K562 (cell line): ENCODE data around the gene VPS35L. TPM values are rescaled to one million over a fixed set of nuclear protein-coding genes. Genes with fewer than 3 reads are reported as not detected.
A peak's percentile ranks its signal among the peaks of the same experiment; 100 is the strongest.

Experiments used
- ARID1B ChIP-seq: fragments of 450-650 bp; IDR thresholded peaks from 2 replicates; pipeline ENCODE4 v1.6.1; 2016; ENCODE audit warnings: antibody characterized with exemption, mild to moderate bottlenecking, inconsistent platforms
- BMI1 ChIP-seq: fragments of 150-350 bp; IDR thresholded peaks from 2 replicates; pipeline ENCODE4 v1.6.1; 2014; ENCODE audit warnings: low read length
- ETV5 ChIP-seq: sonication (generic); formaldehyde crosslinking; IDR thresholded peaks from 2 replicates; pipeline ENCODE4 v1.4.0; 2020; ENCODE audit warnings: low read depth, mild to moderate bottlenecking, missing genetic modification reagents
- FOXJ2 ChIP-seq: fragments of 200-800 bp; sonication (Bioruptor generic); IDR thresholded peaks from 2 replicates; pipeline ENCODE4 v1.6.1; 2016; ENCODE audit warnings: missing genetic modification characterization, missing compliant biosample characterization
- FOXK2 ChIP-seq, 2 experiments: fragments of 450-650 bp; IDR thresholded peaks in 1 of 2; conservative IDR thresholded peaks in 1 of 2; 2 replicates each; pipeline ENCODE4 v1.6.1; 2016; ENCODE audit warnings: low read depth in 2 of 2, mild to moderate bottlenecking in 1 of 2
- HMG20A ChIP-seq: fragments of 450-650 bp; formaldehyde crosslinking; conservative IDR thresholded peaks from 2 replicates; pipeline ENCODE4 v1.4.0; 2020; ENCODE audit warnings: mild to moderate bottlenecking, mixed read lengths
- JUN ChIP-seq, 2 experiments: sonication (generic) in 1 of 2; formaldehyde crosslinking in 1 of 2; IDR thresholded peaks; 2 replicates each; pipeline versions ENCODE4 v1.6.1 to v1.8.0; 2012 to 2022; ENCODE audit warnings: borderline replicate concordance in 2 of 2, mild to moderate bottlenecking in 2 of 2, improper control_type of control experiment in 1 of 2, low read depth in 1 of 2, low read length in 1 of 2, missing genetic modification reagents in 1 of 2
- MTA1 ChIP-seq: fragments of 450-650 bp; IDR thresholded peaks from 2 replicates; pipeline ENCODE4 v1.6.1; 2017; ENCODE audit warnings: borderline replicate concordance
- MXI1 ChIP-seq: IDR thresholded peaks from 2 replicates; pipeline ENCODE4 v1.6.1; 2011; ENCODE audit warnings: low read depth, mild to moderate bottlenecking, improper control_type of control experiment, low read length
- OTX1 ChIP-seq: fragments of 450-650 bp; formaldehyde crosslinking; IDR thresholded peaks from 2 replicates; pipeline ENCODE4 v1.4.0; 2022; ENCODE audit warnings: mild to moderate bottlenecking
- PCBP2 ChIP-seq: fragments of 200-400 bp; formaldehyde crosslinking; IDR thresholded peaks from 2 replicates; pipeline ENCODE4 v1.6.1; 2018; ENCODE audit warnings: low read length, low read depth, mild to moderate bottlenecking, moderate library complexity; ENCODE audit not compliant: poor library complexity, severe bottlenecking
- PHB2 ChIP-seq: fragments of 450-650 bp; IDR thresholded peaks from 2 replicates; pipeline ENCODE4 v1.6.1; 2017; ENCODE audit warnings: low read depth
- RBM14 ChIP-seq: fragments of 200-400 bp; formaldehyde crosslinking; IDR thresholded peaks from 2 replicates; pipeline ENCODE4 v1.6.1; 2018; ENCODE audit warnings: low read depth, mild to moderate bottlenecking, low read length, moderate library complexity, borderline replicate concordance; ENCODE audit not compliant: insufficient read depth
- RBM39 ChIP-seq: fragments of 200-400 bp; formaldehyde crosslinking; optimal IDR thresholded peaks from 2 replicates; pipeline ENCODE3; 2018; ENCODE audit warnings: low read depth, low read length
- SNIP1 ChIP-seq: fragments of 450-650 bp; IDR thresholded peaks from 2 replicates; pipeline ENCODE4 v1.7.1; 2017; ENCODE audit warnings: low read depth, mild to moderate bottlenecking
- STAT5A ChIP-seq: IDR thresholded peaks from 2 replicates; pipeline ENCODE4 v1.6.1; 2012; ENCODE audit warnings: low read length, inconsistent platforms, borderline replicate concordance
- TBP ChIP-seq: optimal IDR thresholded peaks from 2 replicates; pipeline ENCODE3; 2011; ENCODE audit warnings: low read depth, low read length, improper control_type of control experiment
- polyA plus RNA-seq, 8 experiments: library from polyadenylated mRNA; depleted of rRNA in 4 of 8; stranded (reverse) in 5 of 8; unstranded in 3 of 8; fragments of >200 nt; fragmentation: Nextera tagmentation in 2 of 8; fragmentation: Illumina TruSeq in 1 of 8; extraction: Ambion mirVana in 2 of 8; extraction: Trizol in 1 of 8; gene quantifications; 2 replicates each; pipeline versions ENCODE4 v1.2.1 to v1.2.3, GENCODE V29; 2011 to 2014; ENCODE audit warnings: inconsistent platforms in 1 of 8, missing spikeins in 1 of 8
- total RNA-seq, 7 experiments: library from RNA; depleted of rRNA in 6 of 7; stranded (reverse); fragments of >200 nt in 6 of 7; fragmentation: Illumina TruSeq in 2 of 7; extraction: Trizol in 2 of 7; gene quantifications; 2 replicates each; pipeline versions ENCODE4 v1.2.1 to v1.2.3, GENCODE V29; 2011 to 2021; ENCODE audit warnings: low replicate concordance in 1 of 7
- TF ChIP-seq, protein P1 (sequence below): sonication (generic); formaldehyde crosslinking; IDR thresholded peaks from 2 replicates; pipeline ENCODE4 v1.8.0; 2022; ENCODE audit warnings: mild to moderate bottlenecking, low read depth, missing genetic modification reagents
- TF ChIP-seq, protein P2 (sequence below), 2 experiments: IDR thresholded peaks; 2 replicates each; pipeline ENCODE4 v1.6.1; 2012; ENCODE audit warnings: improper control_type of control experiment in 2 of 2, low read depth in 2 of 2, low read length in 2 of 2, borderline replicate concordance in 1 of 2
- TF ChIP-seq, protein P3 (sequence below): fragments of 150-350 bp; conservative IDR thresholded peaks from 2 replicates; pipeline ENCODE4 v1.6.1; 2014; ENCODE audit warnings: low read length

The VPS35L gene
- total and polyA plus RNA-seq, 9 of the 15 experiments (the other 6 are each of a cell fraction or from before 2014, with no cell fraction given), result 10.2 to 30.4 (median 20.1) TPM

DNA sequence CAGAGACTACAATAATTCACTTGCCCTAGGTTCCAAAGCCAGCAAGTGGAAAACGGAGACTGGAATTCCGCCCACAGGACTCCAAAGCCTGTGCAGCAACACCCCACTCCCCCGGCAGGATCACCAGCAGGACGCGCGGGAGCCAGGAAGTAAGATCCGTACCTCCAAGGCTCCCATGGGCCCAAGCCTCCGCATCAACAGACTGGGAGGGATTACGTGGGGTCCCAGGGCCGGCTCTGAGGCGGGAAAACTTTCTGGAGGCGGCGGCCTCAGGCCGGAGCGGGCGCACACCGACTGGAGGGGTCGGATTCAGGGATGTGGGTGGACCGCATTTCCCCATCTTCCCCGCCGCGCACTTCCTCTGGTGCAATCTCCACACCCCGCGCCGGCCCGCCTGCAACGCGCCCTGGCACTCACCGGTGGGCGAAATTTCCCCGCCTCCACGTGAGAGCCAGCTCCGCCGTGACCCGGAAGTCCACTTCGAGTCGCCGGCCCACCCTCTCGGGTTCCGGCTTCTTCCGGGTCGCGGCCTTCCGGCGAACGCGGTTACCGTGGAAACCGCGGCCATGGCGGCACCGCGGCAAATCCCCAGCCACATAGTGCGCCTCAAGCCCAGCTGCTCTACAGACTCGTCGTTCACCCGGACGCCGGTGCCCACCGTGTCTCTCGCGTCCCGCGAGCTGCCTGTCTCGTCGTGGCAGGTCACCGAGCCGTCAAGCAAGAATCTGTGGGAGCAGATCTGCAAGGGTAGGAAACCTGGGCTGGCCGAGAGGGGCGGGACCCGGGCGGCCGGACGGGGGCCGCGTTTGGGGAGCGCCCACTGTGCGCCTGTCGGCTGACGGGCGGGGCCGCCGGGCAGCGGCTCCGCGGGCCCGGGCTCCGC is 162.5 kb downstream of the VPS35L start, which contains the start of the genes IQCK and KNOP1 (continued):
- TF ChIP-seq, protein P1, sequence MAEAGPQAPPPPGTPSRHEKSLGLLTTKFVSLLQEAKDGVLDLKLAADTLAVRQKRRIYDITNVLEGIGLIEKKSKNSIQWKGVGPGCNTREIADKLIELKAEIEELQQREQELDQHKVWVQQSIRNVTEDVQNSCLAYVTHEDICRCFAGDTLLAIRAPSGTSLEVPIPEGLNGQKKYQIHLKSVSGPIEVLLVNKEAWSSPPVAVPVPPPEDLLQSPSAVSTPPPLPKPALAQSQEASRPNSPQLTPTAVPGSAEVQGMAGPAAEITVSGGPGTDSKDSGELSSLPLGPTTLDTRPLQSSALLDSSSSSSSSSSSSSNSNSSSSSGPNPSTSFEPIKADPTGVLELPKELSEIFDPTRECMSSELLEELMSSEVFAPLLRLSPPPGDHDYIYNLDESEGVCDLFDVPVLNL, result 0 out of 2 replicates have a peak, but pooled peaks have one; percentile 16
- TF ChIP-seq ETV5 (peak; percentile 28; the same call in 1 of the 2 replicates), FOXK2 (conservative IDR thresholded peaks at IDR 0.05 in 1 of 2, IDR thresholded peaks at IDR 0.05 in 1 of 2; ENCODE audit: low read depth in 2 of 2) (peak in 1 of 2 experiments; percentile 14; a peak in 1 of 4 replicates), MXI1 (peak; percentile 94), OTX1 (CRISPR knock-in tag) (no peak), PCBP2 (no peak), MTA1 (no peak), RBM39 (no peak), FOXJ2 (tag) (0 out of 2 replicates have a peak, but pooled peaks have one; percentile 24), BMI1 (peak; percentile 17; the same call in 1 of the 2 replicates), RBM14 (no peak), HMG20A (CRISPR knock-in tag) (no peak), ARID1B (0 out of 2 replicates have a peak, but pooled peaks have one; percentile 25), TBP (peak; percentile 56), SNIP1 (no peak), PHB2 (no peak), JUN (IDR thresholded peaks at IDR 0.05; ENCODE audit: borderline replicate concordance, low read depth, low read length) (peak; percentile 30; the same call in 1 of the 2 replicates), JUN (CRISPR knock-in tag; IDR thresholded peaks at IDR 0.05; ENCODE audit: borderline replicate concordance) (no peak), STAT5A (no peak)
- TF ChIP-seq, protein P2, sequence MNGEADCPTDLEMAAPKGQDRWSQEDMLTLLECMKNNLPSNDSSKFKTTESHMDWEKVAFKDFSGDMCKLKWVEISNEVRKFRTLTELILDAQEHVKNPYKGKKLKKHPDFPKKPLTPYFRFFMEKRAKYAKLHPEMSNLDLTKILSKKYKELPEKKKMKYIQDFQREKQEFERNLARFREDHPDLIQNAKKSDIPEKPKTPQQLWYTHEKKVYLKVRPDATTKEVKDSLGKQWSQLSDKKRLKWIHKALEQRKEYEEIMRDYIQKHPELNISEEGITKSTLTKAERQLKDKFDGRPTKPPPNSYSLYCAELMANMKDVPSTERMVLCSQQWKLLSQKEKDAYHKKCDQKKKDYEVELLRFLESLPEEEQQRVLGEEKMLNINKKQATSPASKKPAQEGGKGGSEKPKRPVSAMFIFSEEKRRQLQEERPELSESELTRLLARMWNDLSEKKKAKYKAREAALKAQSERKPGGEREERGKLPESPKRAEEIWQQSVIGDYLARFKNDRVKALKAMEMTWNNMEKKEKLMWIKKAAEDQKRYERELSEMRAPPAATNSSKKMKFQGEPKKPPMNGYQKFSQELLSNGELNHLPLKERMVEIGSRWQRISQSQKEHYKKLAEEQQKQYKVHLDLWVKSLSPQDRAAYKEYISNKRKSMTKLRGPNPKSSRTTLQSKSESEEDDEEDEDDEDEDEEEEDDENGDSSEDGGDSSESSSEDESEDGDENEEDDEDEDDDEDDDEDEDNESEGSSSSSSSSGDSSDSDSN (IDR thresholded peaks at IDR 0.05; ENCODE audit: borderline replicate concordance in 1 of 2, low read depth in 2 of 2, low read length in 2 of 2), result 0 out of 4 replicates have a peak, but pooled peaks of 1 of the 2 experiments have one; percentile 32
- TF ChIP-seq, protein P3, sequence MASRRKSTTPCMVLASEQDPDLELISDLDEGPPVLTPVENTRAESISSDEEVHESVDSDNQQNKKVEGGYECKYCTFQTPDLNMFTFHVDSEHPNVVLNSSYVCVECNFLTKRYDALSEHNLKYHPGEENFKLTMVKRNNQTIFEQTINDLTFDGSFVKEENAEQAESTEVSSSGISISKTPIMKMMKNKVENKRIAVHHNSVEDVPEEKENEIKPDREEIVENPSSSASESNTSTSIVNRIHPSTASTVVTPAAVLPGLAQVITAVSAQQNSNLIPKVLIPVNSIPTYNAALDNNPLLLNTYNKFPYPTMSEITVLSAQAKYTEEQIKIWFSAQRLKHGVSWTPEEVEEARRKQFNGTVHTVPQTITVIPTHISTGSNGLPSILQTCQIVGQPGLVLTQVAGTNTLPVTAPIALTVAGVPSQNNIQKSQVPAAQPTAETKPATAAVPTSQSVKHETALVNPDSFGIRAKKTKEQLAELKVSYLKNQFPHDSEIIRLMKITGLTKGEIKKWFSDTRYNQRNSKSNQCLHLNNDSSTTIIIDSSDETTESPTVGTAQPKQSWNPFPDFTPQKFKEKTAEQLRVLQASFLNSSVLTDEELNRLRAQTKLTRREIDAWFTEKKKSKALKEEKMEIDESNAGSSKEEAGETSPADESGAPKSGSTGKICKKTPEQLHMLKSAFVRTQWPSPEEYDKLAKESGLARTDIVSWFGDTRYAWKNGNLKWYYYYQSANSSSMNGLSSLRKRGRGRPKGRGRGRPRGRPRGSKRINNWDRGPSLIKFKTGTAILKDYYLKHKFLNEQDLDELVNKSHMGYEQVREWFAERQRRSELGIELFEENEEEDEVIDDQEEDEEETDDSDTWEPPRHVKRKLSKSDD, result peak; percentile 100
